BLaER1 treated with 17β-estradiol and CSF1 and Interleukin-3, amounts not matched to agents 10 nM and 100 nM (cell line): Measurements from ENCODE around the gene B4GALNT1.
"Not testable (repeated sequence)": the region's sequence is repeated elsewhere in the genome, so short reads cannot be mapped to it uniquely, and the experiment has no call there.

Source experiments
- H3K27ac ChIP-seq, 11 experiments: shearing (Covaris generic); formaldehyde crosslinking; 2 replicates each; pipeline ENCODE4 v1.8.1; 2022
- H3K27me3 ChIP-seq, 11 experiments: shearing (Covaris generic); formaldehyde crosslinking; 2 replicates each; pipeline ENCODE4 v1.8.1; 2022
- H3K36me3 ChIP-seq, 11 experiments: shearing (Covaris generic); formaldehyde crosslinking; 2 replicates each; pipeline ENCODE4 v1.8.1; 2022
- H3K4me1 ChIP-seq, 10 experiments: shearing (Covaris generic); formaldehyde crosslinking; 2 replicates each; pipeline ENCODE4 v1.8.1; 2022
- H3K4me2 ChIP-seq, 11 experiments: shearing (Covaris generic); formaldehyde crosslinking; 2 replicates each; pipeline ENCODE4 v1.8.1; 2022
- H3K4me3 ChIP-seq, 10 experiments: shearing (Covaris generic); formaldehyde crosslinking; 2 replicates each; pipeline ENCODE4 v1.8.1; 2022
- H3K9ac ChIP-seq, 11 experiments: shearing (Covaris generic); formaldehyde crosslinking; 2 replicates each; pipeline ENCODE4 v1.8.1; 2022
- H3K9me3 ChIP-seq, 11 experiments: shearing (Covaris generic); formaldehyde crosslinking; replicated peaks in 1 of 11; 2 replicates each; pipeline ENCODE4 v1.8.1; 2022
- H4K20me1 ChIP-seq, 11 experiments: shearing (Covaris generic); formaldehyde crosslinking; 2 replicates each; pipeline ENCODE4 v1.8.1; 2022
- Cebpa-rat ChIP-seq, 11 experiments: shearing (Covaris generic); IDR thresholded peaks; 2 replicates each; pipeline ENCODE4 v1.8.1; 2022

The B4GALNT1 gene

DNA sequence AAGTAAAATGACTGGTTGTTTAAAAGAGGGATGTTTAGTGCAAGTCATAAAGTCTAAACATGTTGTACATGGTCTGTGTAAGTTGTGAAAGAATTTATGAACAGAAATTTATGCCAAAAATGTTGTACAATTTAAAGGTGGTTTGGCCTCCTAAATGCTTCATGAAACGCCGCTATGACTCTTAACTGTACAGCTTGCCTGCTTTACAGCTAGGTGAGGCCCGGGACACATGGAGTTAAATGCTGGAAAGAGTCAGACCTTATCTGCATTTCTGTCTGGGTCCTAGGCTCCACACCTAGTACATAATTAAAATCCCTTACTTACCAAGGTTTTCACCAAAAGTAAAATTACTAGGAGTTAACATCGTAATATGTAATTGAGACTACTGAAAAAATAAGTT, 28.4 kb upstream of the B4GALNT1 start:
- H3K27me3 ChIP-seq, result no peaks in the 10 kb centered on the region
- H3K36me3 ChIP-seq, result no peaks in the 10 kb centered on the region
- no peaks in the 10 kb centered on the region for H4K20me1 ChIP-seq
- TF ChIP-seq Cebpa-rat (IDR thresholded peaks at IDR 0.05), result no peak
- H3K4me2 ChIP-seq, result no peak overlapping the region
- H3K4me3 ChIP-seq, result no peak overlapping the region
- no peak overlapping the region for H3K9ac ChIP-seq
- no peak overlapping the region for H3K27ac ChIP-seq
- H3K9me3 ChIP-seq, result peaks cover 68 to 78% (median 75%) of the 10 kb centered on the region in 11 experiments
- H3K4me1 ChIP-seq, result no peaks in the 10 kb centered on the region

DNA sequence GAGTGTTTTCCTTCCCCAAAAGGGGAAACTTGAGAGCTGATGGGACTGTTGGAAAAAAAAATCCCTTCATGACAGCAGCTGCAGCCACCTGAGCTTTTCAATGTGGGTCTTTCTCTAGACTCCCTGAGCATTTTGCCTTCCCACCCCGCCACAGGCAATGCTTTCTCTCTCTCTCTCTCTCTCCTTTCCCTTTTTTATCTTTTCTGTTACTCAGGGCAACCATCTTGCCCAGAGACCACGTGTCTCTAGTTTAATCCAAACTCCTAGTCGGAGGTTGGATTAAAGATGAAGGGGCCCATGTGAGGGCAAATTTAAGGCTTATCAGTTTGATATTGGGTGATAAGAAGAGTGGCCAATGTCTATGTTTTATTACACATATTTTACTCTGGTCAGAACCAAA, 25.9 kb upstream of the B4GALNT1 start:
- Histone ChIP-seq H3K27me3 (no peaks in the 10 kb centered on the region), H3K27ac (no peak overlapping the region), H4K20me1 (no peaks in the 10 kb centered on the region), H3K9ac (no peak overlapping the region), H3K9me3 (peaks cover 73 to 84% (median 78%) of the 10 kb centered on the region in 11 experiments), H3K36me3 (no peaks in the 10 kb centered on the region), H3K4me3 (no peak overlapping the region), H3K4me2 (no peak overlapping the region), H3K4me1 (no peaks in the 10 kb centered on the region)
- no peak for TF ChIP-seq Cebpa-rat (IDR thresholded peaks at IDR 0.05)

DNA sequence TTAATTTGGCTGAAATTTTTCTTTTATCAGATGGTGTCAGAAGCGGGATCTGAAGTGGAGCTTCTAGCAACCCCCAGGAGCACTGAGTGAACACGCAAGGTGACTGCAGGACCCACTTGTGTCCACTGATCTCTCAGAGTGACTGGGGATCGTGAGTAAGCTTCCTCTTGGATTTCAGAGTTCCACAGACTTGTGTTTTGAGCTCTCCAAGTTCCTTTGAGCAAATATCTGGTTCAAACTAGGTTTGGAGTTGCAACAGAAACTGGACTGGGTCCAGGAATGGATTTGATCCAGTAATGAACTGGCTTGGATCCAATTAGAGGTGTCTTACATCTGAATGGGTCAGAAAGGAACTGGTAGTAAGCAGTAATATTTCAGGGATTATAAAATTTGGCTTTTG, 24.7 kb upstream of the B4GALNT1 start:
- TF ChIP-seq Cebpa-rat (IDR thresholded peaks at IDR 0.05), result no peak
- H3K4me3 ChIP-seq, result no peak overlapping the region
- H3K27me3 ChIP-seq, result no peaks in the 10 kb centered on the region

DNA sequence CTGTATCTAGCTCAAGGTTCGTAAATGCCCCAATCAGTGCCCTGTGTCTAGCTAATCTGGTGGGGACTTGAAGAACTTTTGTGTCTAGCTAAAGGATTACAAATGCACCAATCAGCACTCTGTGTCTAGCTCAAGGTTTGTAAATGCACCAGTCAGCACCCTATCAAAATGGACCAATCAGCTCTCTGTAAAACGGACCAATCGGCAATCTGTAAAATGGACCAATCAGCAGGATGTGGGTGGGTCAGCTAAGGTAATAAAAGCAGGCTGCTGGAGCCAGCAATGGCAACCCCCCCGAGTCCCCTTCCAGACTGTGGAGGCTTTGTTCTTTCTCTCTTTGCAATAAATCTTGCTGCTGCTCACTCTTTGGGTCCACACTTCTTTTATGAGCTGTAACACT, 23.4 kb upstream of the B4GALNT1 start:
- H4K20me1 ChIP-seq, H3K4me1 ChIP-seq, H3K27ac ChIP-seq, H3K4me3 ChIP-seq, H3K36me3 ChIP-seq, H3K4me2 ChIP-seq, H3K9ac ChIP-seq, H3K27me3 ChIP-seq: not testable (repeated sequence)
- H3K9me3 ChIP-seq, result peaks cover 63 to 76% (median 68%) of the 10 kb centered on the region in 11 experiments

More for the DNA sequence above, 24.7 kb upstream of the B4GALNT1 start:
- Histone ChIP-seq H4K20me1 (no peaks in the 10 kb centered on the region), H3K9me3 (peaks cover 73 to 84% (median 77%) of the 10 kb centered on the region in 11 experiments), H3K36me3 (no peaks in the 10 kb centered on the region), H3K4me2 (no peak overlapping the region), H3K4me1 (no peaks in the 10 kb centered on the region), H3K27ac (no peak overlapping the region), H3K9ac (no peak overlapping the region)

DNA sequence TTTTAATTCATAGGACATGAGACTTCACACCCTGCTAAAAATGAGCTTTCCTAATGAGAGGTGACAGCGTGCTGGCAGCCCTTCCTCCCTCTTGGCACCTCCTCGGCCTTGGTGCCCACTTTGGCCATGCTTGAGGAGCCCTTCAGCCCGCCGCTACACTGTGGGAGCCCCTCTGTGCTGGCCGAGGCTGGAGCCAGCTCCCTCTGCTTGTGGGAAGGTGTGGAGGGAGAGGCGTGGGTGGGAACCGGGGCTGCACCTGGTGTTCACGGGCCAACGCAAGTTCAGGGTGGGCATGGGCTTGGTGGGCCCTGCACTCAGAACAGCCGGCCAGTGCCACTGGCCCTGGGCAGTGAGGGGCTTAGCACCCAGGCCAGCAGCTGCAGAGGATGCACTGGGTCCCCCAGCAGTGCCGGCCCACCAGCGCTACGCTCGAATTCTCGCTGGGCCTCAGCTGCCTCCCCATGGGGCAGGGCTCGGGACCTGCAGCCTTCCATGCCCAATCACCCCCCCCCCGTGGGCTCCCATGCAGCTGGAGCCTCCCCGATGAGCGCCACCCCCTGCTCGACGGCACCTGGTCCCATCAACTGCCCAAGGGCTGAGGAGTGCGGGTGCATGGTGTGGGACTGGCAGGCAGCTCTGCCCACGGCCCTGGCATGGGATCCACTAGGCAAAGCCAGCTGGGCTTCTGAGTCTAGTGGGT, 22.7 kb upstream of the B4GALNT1 start:
- no peak overlapping the region for H3K4me2 ChIP-seq

DNA sequence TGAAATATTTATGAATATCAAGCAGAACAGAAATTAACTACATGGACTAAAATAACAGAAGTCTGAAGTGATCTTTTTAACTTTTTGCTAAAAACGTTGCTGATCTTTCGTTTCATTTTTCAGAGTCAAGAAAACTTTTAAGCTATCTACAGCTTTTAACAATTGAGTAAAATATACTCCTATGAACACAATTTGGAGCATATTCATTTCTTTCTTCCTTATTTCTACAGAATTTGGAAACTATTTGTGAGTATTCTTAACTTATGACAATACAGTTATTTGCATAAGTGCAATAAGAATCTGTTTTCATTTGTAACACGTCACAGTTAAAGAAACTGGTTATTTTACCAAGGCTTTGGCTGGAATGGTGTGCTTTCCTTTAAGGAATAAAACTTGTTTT, 21.0 kb upstream of the B4GALNT1 start:
- Histone ChIP-seq H3K4me3 (no peak overlapping the region), H3K4me2 (no peak overlapping the region), H3K9me3 (peaks cover 39 to 52% (median 45%) of the 10 kb centered on the region in 11 experiments), H3K27me3 (no peaks in the 10 kb centered on the region), H3K4me1 (no peaks in the 10 kb centered on the region), H3K9ac (no peak overlapping the region), H3K36me3 (no peaks in the 10 kb centered on the region), H3K27ac (no peak overlapping the region), H4K20me1 (no peaks in the 10 kb centered on the region)
- TF ChIP-seq Cebpa-rat (IDR thresholded peaks at IDR 0.05), result no peak

More for the DNA sequence above, 22.7 kb upstream of the B4GALNT1 start:
- no peaks in the 10 kb centered on the region for H4K20me1 ChIP-seq
- H3K27ac ChIP-seq, result no peak overlapping the region
- H3K4me1 ChIP-seq, result no peaks in the 10 kb centered on the region
- peaks cover 56 to 68% (median 61%) of the 10 kb centered on the region in 11 experiments for H3K9me3 ChIP-seq
- no peak overlapping the region for H3K4me3 ChIP-seq
- no peaks in the 10 kb centered on the region for H3K27me3 ChIP-seq
- no peaks in the 10 kb centered on the region for H3K36me3 ChIP-seq
- no peak overlapping the region for H3K9ac ChIP-seq
- TF ChIP-seq Cebpa-rat (IDR thresholded peaks at IDR 0.05), result no peak

DNA sequence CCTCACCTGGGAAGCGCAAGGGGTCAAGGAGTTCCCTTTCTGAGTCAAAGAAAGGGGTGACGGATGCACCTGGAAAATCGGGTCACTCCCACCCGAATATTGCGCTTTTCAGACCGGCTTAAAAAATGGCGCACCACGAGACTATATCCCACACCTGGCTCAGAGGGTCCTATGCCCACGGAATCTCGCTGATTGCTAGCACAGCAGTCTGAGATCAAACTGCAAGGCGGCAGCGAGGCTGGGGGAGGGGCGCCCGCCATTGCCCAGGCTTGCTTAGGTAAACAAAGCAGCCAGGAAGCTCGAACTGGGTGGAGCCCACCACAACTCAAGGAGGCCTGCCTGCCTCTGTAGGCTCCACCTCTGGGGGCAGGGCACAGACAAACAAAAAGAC, 13.7 kb upstream of the B4GALNT1 start:
- peaks cover 35 to 46% (median 37%) of the 10 kb centered on the region in 11 experiments for H3K9me3 ChIP-seq
- not testable (repeated sequence) for H3K4me2 ChIP-seq, H3K36me3 ChIP-seq, H3K4me1 ChIP-seq, H3K4me3 ChIP-seq, H3K27ac ChIP-seq, H3K9ac ChIP-seq, H4K20me1 ChIP-seq, H3K27me3 ChIP-seq

DNA sequence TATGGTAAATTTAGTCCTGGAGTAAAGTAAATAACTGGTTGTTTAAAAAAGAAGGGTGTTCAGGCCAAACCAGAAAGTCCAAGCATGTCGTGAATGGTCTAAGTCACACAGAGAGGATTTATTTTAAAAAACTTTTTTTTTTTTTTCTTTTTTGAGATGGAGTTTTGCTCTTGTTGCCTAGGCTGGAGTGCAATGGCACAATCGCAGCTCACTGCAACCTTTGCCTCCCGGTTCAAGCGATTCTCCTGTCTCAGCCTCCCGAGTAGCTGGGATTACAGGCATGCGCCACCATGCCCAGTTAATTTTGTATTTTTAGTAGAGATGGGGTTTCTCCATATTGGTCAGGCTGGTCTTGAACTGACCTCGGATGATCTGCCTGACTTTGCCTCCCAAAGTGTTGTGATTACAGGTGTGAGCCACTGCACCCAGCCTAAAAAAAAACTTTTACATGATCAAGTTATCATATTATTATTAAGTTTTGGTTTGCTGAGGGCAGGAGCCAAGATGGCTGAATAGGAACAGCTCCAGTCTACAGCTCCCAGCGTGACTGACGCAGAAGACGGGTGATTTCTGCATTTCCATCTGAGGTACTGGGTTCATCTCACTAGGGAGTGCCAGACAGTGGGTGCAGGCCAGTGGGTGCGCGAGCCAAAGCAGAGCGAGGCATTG, 13.1 kb upstream of the B4GALNT1 start:
- H3K9me3 ChIP-seq, result peaks cover 35 to 46% (median 37%) of the 10 kb centered on the region in 11 experiments
- not testable (repeated sequence) for H3K4me1 ChIP-seq, H3K27me3 ChIP-seq, H3K4me3 ChIP-seq, H3K9ac ChIP-seq, H3K4me2 ChIP-seq, H3K36me3 ChIP-seq, H3K27ac ChIP-seq, H4K20me1 ChIP-seq

DNA sequence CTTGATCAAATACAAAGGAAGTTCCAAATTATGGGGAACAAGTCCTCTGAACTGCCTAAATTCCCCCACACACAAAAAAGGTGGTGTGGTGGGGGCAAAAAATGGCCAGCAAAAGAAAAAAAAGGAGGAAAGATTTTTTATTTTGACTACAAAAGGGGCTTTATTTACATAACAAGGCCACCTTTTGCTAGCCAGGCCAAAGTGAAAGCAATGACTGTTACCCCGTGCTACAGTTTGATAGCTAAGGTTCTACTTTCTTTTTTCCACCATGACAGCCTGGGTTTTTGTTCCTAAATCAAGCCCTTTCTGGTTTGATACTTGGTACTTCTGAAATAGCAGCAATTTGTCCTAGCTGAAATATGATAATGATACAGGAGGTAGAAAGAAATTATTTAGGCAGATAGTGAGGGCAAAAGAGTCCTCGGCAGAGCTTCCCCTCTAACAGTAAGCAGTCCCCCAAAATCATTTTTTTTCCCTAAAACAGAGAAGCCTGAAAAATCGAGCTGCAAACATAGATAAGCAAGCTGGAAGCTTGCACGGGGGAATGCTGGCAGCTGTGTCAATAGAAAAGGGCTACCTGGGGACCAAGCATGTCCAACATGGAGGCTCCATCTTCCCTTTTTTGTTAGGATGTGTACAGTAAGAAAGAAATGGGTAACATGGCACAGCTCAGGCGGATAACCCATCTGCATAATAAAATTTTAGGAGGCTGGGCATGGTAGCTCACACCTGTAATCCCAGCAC, 8.9 kb upstream of the B4GALNT1 start:
- H3K4me2 ChIP-seq, result no peak overlapping the region
- H4K20me1 ChIP-seq, result no peaks in the 10 kb centered on the region
- H3K27ac ChIP-seq, result no peak overlapping the region
- H3K9ac ChIP-seq, result no peak overlapping the region
- no peaks in the 10 kb centered on the region; a peak in 1 of 22 replicates for H3K36me3 ChIP-seq
- H3K4me1 ChIP-seq, result no peaks in the 10 kb centered on the region
- no peak overlapping the region for H3K4me3 ChIP-seq
- H3K27me3 ChIP-seq, result no peaks in the 10 kb centered on the region
- no peak for TF ChIP-seq Cebpa-rat (IDR thresholded peaks at IDR 0.05)
- peaks cover 35 to 46% (median 37%) of the 10 kb centered on the region in 11 experiments for H3K9me3 ChIP-seq
